ENCODE measurements around the gene MAB21L2. TPM values are rescaled to one million over a fixed set of nuclear protein-coding genes. Genes with fewer than 3 reads are reported as not detected.

MAB21L2 gene
- total RNA-seq, 1 experiment from 2014 or later = not detected

- no peaks in the 10 kb centered on the region for H3K79me2 ChIP-seq (ENCODE audit: insufficient read depth, low read length)
- CTCF ChIA-PET = no interaction called here
- H3K27ac ChIP-seq (ENCODE audit: low read depth, low read length) = no peak overlapping the region
- no peak overlapping the region for H3K4me2 ChIP-seq (ENCODE audit: low read length)
- intact Hi-C loops (cut with micrococcal nuclease) = no loop called here
- H3K9ac ChIP-seq (ENCODE audit: low read length) = no peak overlapping the region
- no peaks in the 10 kb centered on the region for H3K9me2 ChIP-seq (ENCODE audit: insufficient read depth)
- no TSS peak for BruUV-seq (replicated peaks)
- DNase-seq (ENCODE audit: low read depth, low spot score) (no peak), ATAC-seq (no peak)
- H3K4me3 ChIP-seq (replicated peaks in 1 of 2; ENCODE audit: low read depth in 1 of 2, low read length in 2 of 2) = no peak overlapping the region
- RAD21 ChIA-PET (ENCODE audit: low non-redundant PET in 1 of 2, low total read pairs in 2 of 2, uncharacterized antibody in 2 of 2, unreplicated experiment in 2 of 2) = interaction anchor here in 1 of 2 experiments (0.7 kb wide), 1 partner anchor 14 kb away, joined by 6 read pairs; no protein-coding TSS in a partner anchor
- H4K20me1 ChIP-seq (ENCODE audit: insufficient read depth) = no peaks in the 10 kb centered on the region; the same call in 1 of the 2 replicates
- no peaks in the 10 kb centered on the region for H3K9me3 ChIP-seq (ENCODE audit: control insufficient read depth in 1 of 2, insufficient read depth in 1 of 2, low read depth in 1 of 2, low read length in 2 of 2)
- no peak overlapping the region for H2AFZ ChIP-seq (ENCODE audit: low read depth, low read length, poor library complexity, severe bottlenecking)
- H3K27me3 ChIP-seq (ENCODE audit: insufficient read depth, low read length) = no peaks in the 10 kb centered on the region
- H3K36me3 ChIP-seq (ENCODE audit: control insufficient read depth in 1 of 2, insufficient read depth in 2 of 2, low read length in 2 of 2) = no peaks in the 10 kb centered on the region; a peak in 1 of 4 replicates
- TF ChIP-seq TCF7L2 (IDR thresholded peaks at IDR 0.05; ENCODE audit: borderline replicate concordance, extremely low read depth, insufficient read depth, insufficient read length) (no peak), SP1 (IDR thresholded peaks at IDR 0.05; ENCODE audit: low read depth) (no peak), CBX3 (IDR thresholded peaks at IDR 0.05; ENCODE audit: low read depth) (no peak), CTCF (IDR thresholded peaks at IDR 0.05 in 2 of 3, conservative IDR thresholded peaks at IDR 0.05 in 1 of 3; ENCODE audit: borderline replicate concordance in 1 of 3, insufficient read depth in 1 of 3, low read depth in 2 of 3, low read length in 2 of 3) (no peak), FOSL1 (IDR thresholded peaks at IDR 0.05; ENCODE audit: low read depth) (no peak), POLR2A (IDR thresholded peaks at IDR 0.05; ENCODE audit: borderline replicate concordance, extremely low read depth, insufficient read depth, insufficient read length) (no peak), SRF (IDR thresholded peaks at IDR 0.05; ENCODE audit: low read depth) (no peak), JUND (IDR thresholded peaks at IDR 0.05) (no peak), EZH2phosphoT487 (IDR thresholded peaks at IDR 0.05; ENCODE audit: borderline replicate concordance) (no peak), EZH2 (IDR thresholded peaks at IDR 0.05) (no peak), POLR2AphosphoS5 (IDR thresholded peaks at IDR 0.05; ENCODE audit: low read depth, low read length) (no peak), ZNF274 (IDR thresholded peaks at IDR 0.05; ENCODE audit: low read depth, low read length) (no peak), YY1 (IDR thresholded peaks at IDR 0.05; ENCODE audit: extremely low read depth, insufficient replicate concordance, low read depth, low read length) (no peak)
- TF ChIP-seq, protein P1, sequence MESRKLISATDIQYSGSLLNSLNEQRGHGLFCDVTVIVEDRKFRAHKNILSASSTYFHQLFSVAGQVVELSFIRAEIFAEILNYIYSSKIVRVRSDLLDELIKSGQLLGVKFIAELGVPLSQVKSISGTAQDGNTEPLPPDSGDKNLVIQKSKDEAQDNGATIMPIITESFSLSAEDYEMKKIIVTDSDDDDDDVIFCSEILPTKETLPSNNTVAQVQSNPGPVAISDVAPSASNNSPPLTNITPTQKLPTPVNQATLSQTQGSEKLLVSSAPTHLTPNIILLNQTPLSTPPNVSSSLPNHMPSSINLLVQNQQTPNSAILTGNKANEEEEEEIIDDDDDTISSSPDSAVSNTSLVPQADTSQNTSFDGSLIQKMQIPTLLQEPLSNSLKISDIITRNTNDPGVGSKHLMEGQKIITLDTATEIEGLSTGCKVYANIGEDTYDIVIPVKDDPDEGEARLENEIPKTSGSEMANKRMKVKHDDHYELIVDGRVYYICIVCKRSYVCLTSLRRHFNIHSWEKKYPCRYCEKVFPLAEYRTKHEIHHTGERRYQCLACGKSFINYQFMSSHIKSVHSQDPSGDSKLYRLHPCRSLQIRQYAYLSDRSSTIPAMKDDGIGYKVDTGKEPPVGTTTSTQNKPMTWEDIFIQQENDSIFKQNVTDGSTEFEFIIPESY (IDR thresholded peaks at IDR 0.05; ENCODE audit: extremely low read depth, insufficient replicate concordance, low read length) = no peak
- H3K4me1 ChIP-seq (ENCODE audit: control insufficient read depth in 1 of 2, insufficient read depth in 2 of 2, low read length in 2 of 2) = no peaks in the 10 kb centered on the region
- POLR2A ChIA-PET = interaction anchor here (0.7 kb wide), 1 partner anchor 10 kb away, joined by 5 read pairs; the partner anchor contains the start of gene MAB21L2
Measured at GRCh38 chr4:150591904-150592303, 10.0 kb downstream of the MAB21L2 start.
